K562 (cell line): ENCODE measurements around the gene NFS1. TPM values are rescaled to one million over a fixed set of nuclear protein-coding genes. Genes with fewer than 3 reads are reported as not detected.

ENCODE experiments used
- CBX8 ChIP-seq: fragments of 200-600 bp; sonication (generic); IDR thresholded peaks from 2 replicates; pipeline ENCODE4 v1.6.1; 2012; ENCODE audit warnings: borderline replicate concordance, mixed run types, low read depth, mild to moderate bottlenecking, moderate library complexity, mixed read lengths, low read length, control low read depth, inconsistent platforms; ENCODE audit not compliant: poor library complexity, severe bottlenecking; ENCODE audit errors: extremely low read depth
- GTF3C2 ChIP-seq: IDR thresholded peaks from 3 replicates; pipeline ENCODE4 v1.6.1; 2011; ENCODE audit warnings: borderline replicate concordance, mild to moderate bottlenecking, moderate library complexity; ENCODE audit not compliant: insufficient read length; ENCODE audit errors: extremely low read depth
- HES1 ChIP-seq: fragments of 450-650 bp; IDR thresholded peaks from 2 replicates; pipeline ENCODE4 v1.6.1; 2016; ENCODE audit warnings: low read depth, mild to moderate bottlenecking, moderate library complexity
- PRMT5 ChIP-seq: sonication (generic); formaldehyde crosslinking; IDR thresholded peaks from 2 replicates; pipeline ENCODE4 v1.5.0; 2020; ENCODE audit warnings: missing genetic modification reagents
- SIRT6 ChIP-seq: IDR thresholded peaks from one replicate; pipeline ENCODE4 v1.6.1; 2012; ENCODE audit warnings: low read depth, mild to moderate bottlenecking, control low read depth, inconsistent platforms, low read length, moderate library complexity
- U2AF1 ChIP-seq: fragments of 200-400 bp; formaldehyde crosslinking; optimal IDR thresholded peaks from 2 replicates; pipeline ENCODE3; 2017; ENCODE audit warnings: mild to moderate bottlenecking, low read depth, low read length, moderate library complexity
- ZBTB17 ChIP-seq: fragments of 450-650 bp; formaldehyde crosslinking; IDR thresholded peaks from 2 replicates; pipeline ENCODE4 v1.4.0; 2020; ENCODE audit warnings: mild to moderate bottlenecking
- ZKSCAN3 ChIP-seq: fragments of 250-450 bp; sonication (Bioruptor Pico); IDR thresholded peaks from 2 replicates; pipeline ENCODE4 v1.4.0; 2020
- polyA plus RNA-seq, 8 experiments: library from polyadenylated mRNA; depleted of rRNA in 4 of 8; stranded (reverse) in 5 of 8; unstranded in 3 of 8; fragments of >200 nt; fragmentation: Nextera tagmentation in 2 of 8; fragmentation: Illumina TruSeq in 1 of 8; extraction: Ambion mirVana in 2 of 8; extraction: Trizol in 1 of 8; gene quantifications; 2 replicates each; pipeline versions ENCODE4 v1.2.1 to v1.2.3, GENCODE V29; 2011 to 2014; ENCODE audit warnings: inconsistent platforms in 1 of 8, missing spikeins in 1 of 8
- total RNA-seq, 7 experiments: library from RNA; depleted of rRNA in 6 of 7; stranded (reverse); fragments of >200 nt in 6 of 7; fragmentation: Illumina TruSeq in 2 of 7; extraction: Trizol in 2 of 7; gene quantifications; 2 replicates each; pipeline versions ENCODE4 v1.2.1 to v1.2.3, GENCODE V29; 2011 to 2021; ENCODE audit warnings: low replicate concordance in 1 of 7
- TF ChIP-seq, protein P1 (sequence below): fragments of 450-650 bp; IDR thresholded peaks from 2 replicates; pipeline ENCODE4 v1.6.1; 2016; ENCODE audit warnings: low read depth

Gene NFS1
- total and polyA plus RNA-seq, 9 of the 15 experiments (the other 6 are each of a cell fraction or from before 2014, with no cell fraction given) = 11.5 to 84.8 (median 47.1) TPM

GRCh38 chr20:35699127-35699956, at the start of gene NFS1, which contains the start of gene ROMO1 (continued):
- TF ChIP-seq GTF3C2 (no peak), SIRT6 (no peak), ZBTB17 (no peak; the same call in 1 of the 2 replicates), PRMT5 (CRISPR knock-in tag) (no peak), CBX8 (no peak), HES1 (no peak), ZKSCAN3 (CRISPR knock-in tag) (no peak), U2AF1 (peak; percentile 56)
- TF ChIP-seq, protein P1, sequence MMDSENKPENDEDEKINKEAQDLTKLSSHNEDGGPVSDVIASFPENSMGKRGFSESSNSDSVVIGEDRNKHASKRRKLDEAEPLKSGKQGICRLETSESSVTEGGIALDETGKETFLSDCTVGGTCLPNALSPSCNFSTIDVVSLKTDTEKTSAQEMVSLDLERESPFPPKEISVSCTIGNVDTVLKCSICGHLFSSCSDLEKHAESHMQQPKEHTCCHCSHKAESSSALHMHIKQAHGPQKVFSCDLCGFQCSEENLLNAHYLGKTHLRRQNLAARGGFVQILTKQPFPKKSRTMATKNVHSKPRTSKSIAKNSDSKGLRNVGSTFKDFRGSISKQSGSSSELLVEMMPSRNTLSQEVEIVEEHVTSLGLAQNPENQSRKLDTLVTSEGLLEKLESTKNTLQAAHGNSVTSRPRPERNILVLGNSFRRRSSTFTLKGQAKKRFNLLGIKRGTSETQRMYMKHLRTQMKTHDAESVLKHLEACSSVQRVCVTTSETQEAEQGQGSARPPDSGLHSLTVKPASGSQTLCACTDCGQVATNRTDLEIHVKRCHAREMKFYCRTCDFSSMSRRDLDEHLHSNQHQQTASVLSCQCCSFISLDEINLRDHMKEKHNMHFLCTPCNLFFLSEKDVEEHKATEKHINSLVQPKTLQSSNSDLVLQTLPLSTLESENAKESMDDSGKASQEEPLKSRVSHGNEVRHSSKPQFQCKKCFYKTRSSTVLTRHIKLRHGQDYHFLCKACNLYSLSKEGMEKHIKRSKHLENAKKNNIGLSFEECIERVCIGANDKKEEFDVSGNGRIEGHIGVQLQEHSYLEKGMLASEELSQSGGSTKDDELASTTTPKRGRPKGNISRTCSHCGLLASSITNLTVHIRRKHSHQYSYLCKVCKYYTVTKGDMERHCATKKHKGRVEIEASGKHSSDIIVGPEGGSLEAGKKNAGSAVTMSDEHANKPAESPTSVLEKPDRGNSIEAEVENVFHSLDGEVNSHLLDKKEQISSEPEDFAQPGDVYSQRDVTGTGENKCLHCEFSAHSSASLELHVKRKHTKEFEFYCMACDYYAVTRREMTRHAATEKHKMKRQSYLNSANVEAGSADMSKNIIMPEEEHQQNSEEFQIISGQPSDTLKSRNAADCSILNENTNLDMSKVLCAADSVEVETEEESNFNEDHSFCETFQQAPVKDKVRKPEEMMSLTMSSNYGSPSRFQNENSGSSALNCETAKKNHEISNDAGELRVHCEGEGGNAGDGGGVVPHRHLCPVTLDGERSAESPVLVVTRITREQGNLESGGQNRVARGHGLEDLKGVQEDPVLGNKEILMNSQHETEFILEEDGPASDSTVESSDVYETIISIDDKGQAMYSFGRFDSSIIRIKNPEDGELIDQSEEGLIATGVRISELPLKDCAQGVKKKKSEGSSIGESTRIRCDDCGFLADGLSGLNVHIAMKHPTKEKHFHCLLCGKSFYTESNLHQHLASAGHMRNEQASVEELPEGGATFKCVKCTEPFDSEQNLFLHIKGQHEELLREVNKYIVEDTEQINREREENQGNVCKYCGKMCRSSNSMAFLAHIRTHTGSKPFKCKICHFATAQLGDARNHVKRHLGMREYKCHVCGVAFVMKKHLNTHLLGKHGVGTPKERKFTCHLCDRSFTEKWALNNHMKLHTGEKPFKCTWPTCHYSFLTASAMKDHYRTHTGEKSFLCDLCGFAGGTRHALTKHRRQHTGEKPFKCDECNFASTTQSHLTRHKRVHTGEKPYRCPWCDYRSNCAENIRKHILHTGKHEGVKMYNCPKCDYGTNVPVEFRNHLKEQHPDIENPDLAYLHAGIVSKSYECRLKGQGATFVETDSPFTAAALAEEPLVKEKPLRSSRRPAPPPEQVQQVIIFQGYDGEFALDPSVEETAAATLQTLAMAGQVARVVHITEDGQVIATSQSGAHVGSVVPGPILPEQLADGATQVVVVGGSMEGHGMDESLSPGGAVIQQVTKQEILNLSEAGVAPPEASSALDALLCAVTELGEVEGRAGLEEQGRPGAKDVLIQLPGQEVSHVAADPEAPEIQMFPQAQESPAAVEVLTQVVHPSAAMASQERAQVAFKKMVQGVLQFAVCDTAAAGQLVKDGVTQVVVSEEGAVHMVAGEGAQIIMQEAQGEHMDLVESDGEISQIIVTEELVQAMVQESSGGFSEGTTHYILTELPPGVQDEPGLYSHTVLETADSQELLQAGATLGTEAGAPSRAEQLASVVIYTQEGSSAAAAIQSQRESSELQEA = no peak
